ENCODE measurements around the gene NALF2.

Gene NALF2

DNA sequence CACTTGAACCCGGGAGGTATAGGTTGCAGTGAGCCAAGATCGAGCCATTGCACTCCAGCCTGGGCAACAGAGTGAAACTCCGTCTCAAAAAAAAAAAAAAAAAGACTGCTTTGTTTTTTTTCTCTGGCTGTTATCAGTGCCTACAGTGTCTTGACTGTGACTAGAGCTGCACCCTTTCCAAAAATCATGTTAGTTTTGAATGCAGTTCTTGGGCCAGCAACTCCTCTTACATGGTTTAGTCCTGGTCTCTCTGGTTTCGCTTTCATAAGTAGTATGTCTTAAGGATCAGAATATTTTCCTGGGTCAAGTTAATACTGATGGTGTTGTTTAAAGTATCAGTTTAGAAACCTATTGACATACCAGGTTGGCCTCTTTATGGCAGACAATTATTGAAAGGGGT lies 34.2 kb upstream of the NALF2 start:
- H3K9me3 ChIP-seq (ENCODE audit: control insufficient read depth, insufficient read depth, low read depth, low read length): peaks cover under 1% of the 10 kb centered on the region; the same call in 1 of the 2 replicates
- ChIA-PET CTCF (interaction anchor here (0.9 kb wide), 1 partner anchor 628 kb away, joined by 3 read pairs; no protein-coding TSS in a partner anchor), POLR2A (no interaction called here)

DNA sequence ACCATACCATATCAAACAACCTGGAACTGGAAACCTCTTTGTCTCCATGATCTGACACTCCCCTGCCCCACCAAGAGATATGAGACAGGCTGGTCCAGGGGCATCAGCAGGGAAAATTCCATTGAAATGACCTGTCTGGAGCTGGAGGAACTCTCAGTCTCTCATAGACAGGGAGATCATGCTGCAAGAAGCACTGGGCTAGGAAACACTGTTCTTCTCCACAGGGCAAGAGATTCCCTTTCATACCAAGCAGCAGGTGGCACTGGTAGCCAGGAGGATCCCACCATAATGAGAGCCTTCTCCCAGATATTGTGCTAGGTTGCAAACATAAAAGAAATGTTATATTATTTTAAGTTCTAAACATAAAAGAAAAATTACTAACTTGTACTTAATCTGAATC lies 14.5 kb upstream of the NALF2 start:
- CTCF ChIA-PET: no interaction called here
- Histone ChIP-seq H3K4me1 (ENCODE audit: control insufficient read depth, insufficient read depth, low read length) (no peaks in the 10 kb centered on the region), H3K4me3 (ENCODE audit: low read depth, low read length) (no peak overlapping the region), H3K9me3 (ENCODE audit: control insufficient read depth, insufficient read depth, low read depth, low read length) (peaks cover 2% of the 10 kb centered on the region; the same call in 1 of the 2 replicates), H3K27ac (ENCODE audit: extremely low read depth, low read depth, low read length) (no peak overlapping the region), H3K36me3 (ENCODE audit: control insufficient read depth in 2 of 2, insufficient read depth in 1 of 2, low read length in 2 of 2) (no peaks in the 10 kb centered on the region)
- POLR2A ChIA-PET: no interaction called here
- no peak for TF ChIP-seq ZBTB8A (tag by site-specific recombination; IDR thresholded peaks at IDR 0.05)
- no peak for TF ChIP-seq ZNF677 (tag by site-specific recombination; IDR thresholded peaks at IDR 0.05)
- TF ChIP-seq ZNF654 (tag by site-specific recombination; IDR thresholded peaks at IDR 0.05; ENCODE audit: low read depth): no peak
- TF ChIP-seq YY1 (tag by site-specific recombination; IDR thresholded peaks at IDR 0.05): no peak
- TF ChIP-seq SCRT2 (tag by site-specific recombination; IDR thresholded peaks at IDR 0.05): no peak
- no peak for TF ChIP-seq ZBTB1 (tag by site-specific recombination; IDR thresholded peaks at IDR 0.05)
- no peak for TF ChIP-seq KLF10 (tag by site-specific recombination; IDR thresholded peaks at IDR 0.05)
- no peak for TF ChIP-seq ZNF114 (tag by site-specific recombination; IDR thresholded peaks at IDR 0.05)
- no peak for TF ChIP-seq ZNF292 (tag by site-specific recombination; IDR thresholded peaks at IDR 0.05; ENCODE audit: borderline replicate concordance, low read depth)
- no peak for TF ChIP-seq RBAK (tag by site-specific recombination; IDR thresholded peaks at IDR 0.05)
- TF ChIP-seq ZNF785 (tag by site-specific recombination; IDR thresholded peaks at IDR 0.05): no peak
- no peak for TF ChIP-seq ZNF132 (tag by site-specific recombination; IDR thresholded peaks at IDR 0.05; ENCODE audit: borderline replicate concordance)
- TF ChIP-seq, protein P1, sequence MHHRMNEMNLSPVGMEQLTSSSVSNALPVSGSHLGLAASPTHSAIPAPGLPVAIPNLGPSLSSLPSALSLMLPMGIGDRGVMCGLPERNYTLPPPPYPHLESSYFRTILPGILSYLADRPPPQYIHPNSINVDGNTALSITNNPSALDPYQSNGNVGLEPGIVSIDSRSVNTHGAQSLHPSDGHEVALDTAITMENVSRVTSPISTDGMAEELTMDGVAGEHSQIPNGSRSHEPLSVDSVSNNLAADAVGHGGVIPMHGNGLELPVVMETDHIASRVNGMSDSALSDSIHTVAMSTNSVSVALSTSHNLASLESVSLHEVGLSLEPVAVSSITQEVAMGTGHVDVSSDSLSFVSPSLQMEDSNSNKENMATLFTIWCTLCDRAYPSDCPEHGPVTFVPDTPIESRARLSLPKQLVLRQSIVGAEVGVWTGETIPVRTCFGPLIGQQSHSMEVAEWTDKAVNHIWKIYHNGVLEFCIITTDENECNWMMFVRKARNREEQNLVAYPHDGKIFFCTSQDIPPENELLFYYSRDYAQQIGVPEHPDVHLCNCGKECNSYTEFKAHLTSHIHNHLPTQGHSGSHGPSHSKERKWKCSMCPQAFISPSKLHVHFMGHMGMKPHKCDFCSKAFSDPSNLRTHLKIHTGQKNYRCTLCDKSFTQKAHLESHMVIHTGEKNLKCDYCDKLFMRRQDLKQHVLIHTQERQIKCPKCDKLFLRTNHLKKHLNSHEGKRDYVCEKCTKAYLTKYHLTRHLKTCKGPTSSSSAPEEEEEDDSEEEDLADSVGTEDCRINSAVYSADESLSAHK (tag by site-specific recombination; IDR thresholded peaks at IDR 0.05): no peak
- TF ChIP-seq ZNF837 (tag by site-specific recombination; IDR thresholded peaks at IDR 0.05): no peak

More for the DNA sequence above, 34.2 kb upstream of the NALF2 start:
- H3K36me3 ChIP-seq (ENCODE audit: control insufficient read depth in 2 of 2, insufficient read depth in 1 of 2, low read length in 2 of 2): no peaks in the 10 kb centered on the region
- no peaks in the 10 kb centered on the region for H3K4me1 ChIP-seq (ENCODE audit: control insufficient read depth, insufficient read depth, low read length)
- no peak for TF ChIP-seq ZNF660 (tag by site-specific recombination; IDR thresholded peaks at IDR 0.05)
- H3K4me3 ChIP-seq (ENCODE audit: low read depth, low read length): no peak overlapping the region
- H3K27ac ChIP-seq (ENCODE audit: extremely low read depth, low read depth, low read length): no peak overlapping the region

DNA sequence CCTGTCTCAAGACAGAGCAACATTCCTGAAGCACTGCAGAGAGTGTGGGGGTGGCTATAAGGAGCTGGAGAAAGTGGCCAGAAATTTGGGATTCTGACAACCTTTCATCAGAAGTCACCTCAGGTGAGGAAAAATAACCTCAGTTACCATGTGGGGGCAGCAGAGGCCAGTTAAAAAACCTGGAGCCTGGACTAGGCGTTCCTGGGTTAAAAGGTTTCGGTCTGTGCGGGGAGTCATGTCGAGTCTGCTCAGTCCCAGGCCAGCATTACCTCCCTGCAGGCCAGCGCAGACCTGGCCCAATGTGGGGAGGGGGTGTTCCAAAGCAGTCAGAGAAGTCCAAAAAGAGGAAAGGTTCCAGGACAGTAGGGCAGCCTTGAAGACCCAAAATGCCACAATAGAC lies 10.9 kb upstream of the NALF2 start:
- no peaks in the 10 kb centered on the region for H3K36me3 ChIP-seq (ENCODE audit: control insufficient read depth in 2 of 2, insufficient read depth in 1 of 2, low read length in 2 of 2)
- ChIA-PET CTCF (interaction anchor here (0.7 to 4.8 kb wide), 15 partner anchors 10 to 760 kb away, joined by 3 to 60 read pairs (median 3); partner anchors contain the start of gene IGBP1), POLR2A (interaction anchor here (1.2 kb wide), 1 partner anchor 10 kb away, joined by 3 read pairs; no protein-coding TSS in a partner anchor)
- no peaks in the 10 kb centered on the region for H3K4me1 ChIP-seq (ENCODE audit: control insufficient read depth, insufficient read depth, low read length)
- TF ChIP-seq MZF1 (tag by site-specific recombination; IDR thresholded peaks at IDR 0.05; ENCODE audit: borderline replicate concordance) (no peak), ZNF654 (tag by site-specific recombination; IDR thresholded peaks at IDR 0.05; ENCODE audit: low read depth) (peak; percentile 64), ZNF202 (tag by site-specific recombination; IDR thresholded peaks at IDR 0.05; ENCODE audit: borderline replicate concordance) (no peak), ZNF19 (tag by site-specific recombination; IDR thresholded peaks at IDR 0.05; ENCODE audit: low read depth) (no peak), ZNF239 (tag by site-specific recombination; IDR thresholded peaks at IDR 0.05) (no peak), ZNF302 (tag by site-specific recombination; IDR thresholded peaks at IDR 0.05; ENCODE audit: low read depth) (no peak)
- TF ChIP-seq, protein P2, sequence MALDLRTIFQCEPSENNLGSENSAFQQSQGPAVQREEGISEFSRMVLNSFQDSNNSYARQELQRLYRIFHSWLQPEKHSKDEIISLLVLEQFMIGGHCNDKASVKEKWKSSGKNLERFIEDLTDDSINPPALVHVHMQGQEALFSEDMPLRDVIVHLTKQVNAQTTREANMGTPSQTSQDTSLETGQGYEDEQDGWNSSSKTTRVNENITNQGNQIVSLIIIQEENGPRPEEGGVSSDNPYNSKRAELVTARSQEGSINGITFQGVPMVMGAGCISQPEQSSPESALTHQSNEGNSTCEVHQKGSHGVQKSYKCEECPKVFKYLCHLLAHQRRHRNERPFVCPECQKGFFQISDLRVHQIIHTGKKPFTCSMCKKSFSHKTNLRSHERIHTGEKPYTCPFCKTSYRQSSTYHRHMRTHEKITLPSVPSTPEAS (tag by site-specific recombination; IDR thresholded peaks at IDR 0.05): no peak
- TF ChIP-seq, protein P3, sequence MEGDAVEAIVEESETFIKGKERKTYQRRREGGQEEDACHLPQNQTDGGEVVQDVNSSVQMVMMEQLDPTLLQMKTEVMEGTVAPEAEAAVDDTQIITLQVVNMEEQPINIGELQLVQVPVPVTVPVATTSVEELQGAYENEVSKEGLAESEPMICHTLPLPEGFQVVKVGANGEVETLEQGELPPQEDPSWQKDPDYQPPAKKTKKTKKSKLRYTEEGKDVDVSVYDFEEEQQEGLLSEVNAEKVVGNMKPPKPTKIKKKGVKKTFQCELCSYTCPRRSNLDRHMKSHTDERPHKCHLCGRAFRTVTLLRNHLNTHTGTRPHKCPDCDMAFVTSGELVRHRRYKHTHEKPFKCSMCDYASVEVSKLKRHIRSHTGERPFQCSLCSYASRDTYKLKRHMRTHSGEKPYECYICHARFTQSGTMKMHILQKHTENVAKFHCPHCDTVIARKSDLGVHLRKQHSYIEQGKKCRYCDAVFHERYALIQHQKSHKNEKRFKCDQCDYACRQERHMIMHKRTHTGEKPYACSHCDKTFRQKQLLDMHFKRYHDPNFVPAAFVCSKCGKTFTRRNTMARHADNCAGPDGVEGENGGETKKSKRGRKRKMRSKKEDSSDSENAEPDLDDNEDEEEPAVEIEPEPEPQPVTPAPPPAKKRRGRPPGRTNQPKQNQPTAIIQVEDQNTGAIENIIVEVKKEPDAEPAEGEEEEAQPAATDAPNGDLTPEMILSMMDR (tag by site-specific recombination; IDR thresholded peaks at IDR 0.05): peak; percentile 49
- peaks cover 2% of the 10 kb centered on the region; the same call in 1 of the 2 replicates for H3K9me3 ChIP-seq (ENCODE audit: control insufficient read depth, insufficient read depth, low read depth, low read length)
- H3K27ac ChIP-seq (ENCODE audit: extremely low read depth, low read depth, low read length): no peak overlapping the region
- H3K4me3 ChIP-seq (ENCODE audit: low read depth, low read length): no peak overlapping the region
